HG02678 (cell line): ENCODE results near the gene SLCO2B1.

Experiments used
- ATAC-seq: cut with Tn5 transposase; IDR thresholded peaks from one replicate; pipeline ENCODE4 v1.9.1; 2021; ENCODE audit warnings: mild to moderate bottlenecking, moderate library complexity; ENCODE audit not compliant: unreplicated experiment

The SLCO2B1 gene

DNA sequence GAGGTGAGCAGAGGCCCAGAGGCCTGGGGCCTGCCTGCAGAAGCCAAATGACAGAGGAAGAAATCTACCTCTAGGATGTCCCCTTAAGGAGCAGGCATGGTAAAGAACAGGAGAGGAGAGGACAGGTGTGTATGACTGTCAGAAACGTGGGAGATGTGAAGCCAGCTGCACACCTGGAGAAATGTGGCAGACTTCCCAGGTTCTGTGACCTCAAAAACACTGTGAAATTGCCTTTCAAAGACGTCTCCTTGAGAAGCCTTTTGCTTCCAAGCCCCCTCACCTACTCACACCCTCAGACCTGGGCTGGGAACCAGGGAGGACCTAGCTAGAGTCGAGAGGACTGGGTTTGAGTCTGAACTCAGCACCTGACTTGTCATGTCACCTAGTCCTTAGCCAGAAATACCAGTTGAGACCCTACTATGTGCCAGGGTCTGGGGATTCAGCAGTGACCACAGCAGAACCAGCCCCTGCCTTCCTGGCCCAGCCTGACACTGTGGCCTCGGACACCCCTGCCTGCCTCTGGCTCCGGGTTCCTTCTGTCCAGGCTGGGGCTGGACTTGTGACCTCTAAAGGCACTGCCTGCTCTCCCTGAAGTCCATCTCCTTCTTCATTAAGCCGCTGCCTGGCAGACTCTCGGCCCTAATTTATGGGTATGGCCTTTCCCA is 95.2 kb downstream of the SLCO2B1 start:
- ATAC-seq = no peak

DNA sequence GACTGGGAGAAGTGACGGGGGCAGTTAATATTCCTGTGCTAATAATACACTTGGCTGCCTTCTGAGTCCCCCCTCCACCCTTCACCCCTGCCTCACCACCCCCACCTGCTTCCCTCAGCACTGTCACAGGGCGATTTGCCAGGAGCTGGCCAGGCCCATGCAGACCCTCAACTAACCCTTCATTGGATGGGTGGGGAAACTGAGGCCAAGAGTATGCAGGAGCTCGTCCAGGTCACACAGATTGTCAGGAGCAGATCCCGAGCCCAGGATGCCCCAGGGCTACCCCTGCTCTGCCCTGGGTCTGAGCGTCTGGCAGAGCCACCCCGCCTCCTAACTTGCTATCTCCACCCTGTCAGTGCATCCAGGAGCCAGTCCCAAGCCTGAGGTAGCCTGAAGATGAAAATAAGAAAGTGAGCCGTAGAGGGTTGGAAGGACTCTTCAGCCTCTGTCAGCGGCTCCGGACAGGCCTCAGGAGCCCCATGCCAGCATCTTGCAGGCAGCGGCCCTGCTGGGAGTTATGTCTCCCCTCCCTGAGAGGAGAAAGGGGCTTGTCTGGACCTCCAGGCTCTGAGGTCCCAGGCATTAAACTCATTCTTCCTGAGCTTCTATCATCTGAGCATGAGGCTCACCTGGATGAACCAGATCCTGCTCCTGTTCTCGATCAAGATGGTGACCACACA is 95.9 kb downstream of the SLCO2B1 start:
- no peak for ATAC-seq

DNA sequence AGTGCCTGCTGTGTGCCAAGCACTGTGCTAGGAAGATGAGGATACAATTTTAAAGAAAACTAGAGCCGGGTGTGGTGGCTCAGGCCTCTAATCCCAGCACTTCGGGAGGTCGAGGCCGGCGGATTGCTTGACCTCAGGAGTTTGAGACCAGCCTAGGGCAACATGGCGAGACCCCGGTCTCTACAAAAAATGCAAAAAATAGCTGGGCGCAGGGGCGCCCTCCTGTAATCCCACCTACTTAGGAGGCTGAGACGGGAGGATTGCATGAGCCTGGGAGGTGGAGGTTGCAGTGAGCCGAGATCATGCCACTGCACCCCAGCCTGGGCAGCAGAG is 98.0 kb downstream of the SLCO2B1 start:
- no peak for ATAC-seq

DNA sequence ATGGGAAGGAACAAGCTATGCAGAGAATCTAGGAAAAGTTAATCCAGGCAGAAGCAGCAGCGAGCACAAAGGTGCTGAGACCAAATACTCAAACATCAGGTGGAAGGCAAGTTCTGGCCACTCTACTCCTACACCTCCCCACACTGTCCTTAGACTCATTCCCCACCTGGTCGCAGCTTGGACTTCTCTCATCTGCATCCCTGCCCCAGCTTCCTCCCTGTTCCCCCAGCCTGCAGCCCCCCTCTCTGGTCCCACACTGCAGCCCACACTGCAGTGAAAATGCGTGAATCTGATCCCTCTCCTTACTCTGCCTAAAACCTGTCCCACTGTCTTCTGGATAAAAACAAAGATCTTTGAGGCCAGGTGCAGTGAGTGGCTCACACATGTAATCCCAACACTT is 98.8 kb downstream of the SLCO2B1 start:
- ATAC-seq = no peak

DNA sequence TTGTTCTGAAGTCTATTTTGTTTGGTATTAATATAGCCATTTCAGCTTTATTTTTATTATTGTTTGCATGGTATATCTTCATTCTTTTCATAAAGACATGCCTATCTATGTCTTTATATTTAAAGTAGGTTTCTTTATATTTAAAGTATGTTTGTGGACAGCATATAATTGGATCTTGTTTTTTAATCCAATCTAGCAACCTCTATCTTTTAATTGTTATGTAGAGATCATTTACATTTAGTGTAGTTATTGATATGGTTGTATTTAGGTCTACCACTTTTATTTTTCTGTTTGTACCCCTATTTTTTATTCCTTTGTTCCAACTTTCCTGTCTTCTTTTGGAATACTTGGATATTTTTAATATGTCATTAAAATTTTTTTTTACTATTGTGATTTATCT is 103.4 kb downstream of the SLCO2B1 start:
- ATAC-seq = no peak
